SU-DHL-6 (cell line): ENCODE measurements around the gene NDUFA7.

Source experiments
- H2AFZ ChIP-seq: fragments of 200-600 bp; sonication (generic); 2 replicates; pipeline ENCODE4 v1.6.1; 2014; ENCODE audit warnings: low read depth, mild to moderate bottlenecking, moderate library complexity, mixed read lengths, antibody characterized with exemption, low read length; ENCODE audit not compliant: severe bottlenecking
- H3F3A ChIP-seq: fragments of 200-600 bp; shearing (Covaris generic); 2 replicates; pipeline ENCODE4 v1.6.0; 2016; ENCODE audit warnings: antibody characterized with exemption, mild to moderate bottlenecking; ENCODE audit not compliant: insufficient read depth
- H3K27ac ChIP-seq: fragments of 200-600 bp; sonication (generic); 2 replicates; pipeline ENCODE4 v1.5.1; 2016; ENCODE audit warnings: low read depth, mild to moderate bottlenecking, low read length, moderate library complexity, mixed read lengths
- H3K27me3 ChIP-seq: fragments of 200-600 bp; sonication (generic), shearing (Covaris generic); 2 replicates; pipeline ENCODE4 v1.6.0; 2014; ENCODE audit warnings: mild to moderate bottlenecking, low read length
- H3K36me3 ChIP-seq: fragments of 200-600 bp; sonication (generic); 2 replicates; pipeline ENCODE4 v1.6.1; 2014; ENCODE audit warnings: mild to moderate bottlenecking, low read length, mixed read lengths
- H3K4me2 ChIP-seq: fragments of 300-600, 200-600 bp; shearing (Covaris generic), sonication (generic); 2 replicates; pipeline ENCODE4 v1.6.0; 2014; ENCODE audit warnings: low read length, low read depth, mild to moderate bottlenecking; ENCODE audit not compliant: poor library complexity, severe bottlenecking
- H3K4me3 ChIP-seq: fragments of 200-600 bp; sonication (generic); 2 replicates; pipeline ENCODE4 v1.5.1; 2014; ENCODE audit warnings: antibody characterized with exemption, low read length, mild to moderate bottlenecking, mixed read lengths; ENCODE audit not compliant: insufficient read depth, poor library complexity, severe bottlenecking
- H3K79me2 ChIP-seq: fragments of 200-600 bp; sonication (generic); 2 replicates; pipeline ENCODE4 v1.6.1; 2014; ENCODE audit warnings: mild to moderate bottlenecking, low read length, moderate library complexity; ENCODE audit not compliant: insufficient read depth
- H3K9ac ChIP-seq: fragments of 200-600 bp; sonication (generic); 2 replicates; pipeline ENCODE4 v1.7.0; 2014; ENCODE audit warnings: mild to moderate bottlenecking, low read length
- H3K9me2 ChIP-seq: fragments of 200-600 bp; sonication (generic); replicated peaks from 2 replicates; pipeline ENCODE4 v1.6.1; 2014; ENCODE audit warnings: low read length; ENCODE audit not compliant: insufficient read depth
- H3K9me3 ChIP-seq: fragments of 200-600 bp; sonication (generic); 2 replicates; pipeline ENCODE4 v1.6.1; 2014; ENCODE audit warnings: low read length, mixed read lengths; ENCODE audit not compliant: insufficient read depth
- H4K20me1 ChIP-seq: fragments of 200-600 bp; sonication (generic); 2 replicates; pipeline ENCODE4 v1.6.1; 2014; ENCODE audit warnings: low read depth, mild to moderate bottlenecking, antibody characterized with exemption, low read length, moderate library complexity, mixed read lengths
- EZH2phosphoT487 ChIP-seq: fragments of 200-600 bp; sonication (generic), shearing (Covaris generic); conservative IDR thresholded peaks from 2 replicates; pipeline ENCODE4 v1.6.1; 2018; ENCODE audit warnings: mild to moderate bottlenecking, antibody characterized with exemption, low read length, moderate library complexity, mixed read lengths
- TF ChIP-seq, protein P1 (sequence below): fragments of 200-600 bp; sonication (generic); IDR thresholded peaks from one replicate; pipeline ENCODE4 v1.5.1; 2017; ENCODE audit warnings: antibody characterized with exemption, mild to moderate bottlenecking, low read length, moderate library complexity; ENCODE audit not compliant: insufficient read depth, poor library complexity, severe bottlenecking

The NDUFA7 gene

DNA sequence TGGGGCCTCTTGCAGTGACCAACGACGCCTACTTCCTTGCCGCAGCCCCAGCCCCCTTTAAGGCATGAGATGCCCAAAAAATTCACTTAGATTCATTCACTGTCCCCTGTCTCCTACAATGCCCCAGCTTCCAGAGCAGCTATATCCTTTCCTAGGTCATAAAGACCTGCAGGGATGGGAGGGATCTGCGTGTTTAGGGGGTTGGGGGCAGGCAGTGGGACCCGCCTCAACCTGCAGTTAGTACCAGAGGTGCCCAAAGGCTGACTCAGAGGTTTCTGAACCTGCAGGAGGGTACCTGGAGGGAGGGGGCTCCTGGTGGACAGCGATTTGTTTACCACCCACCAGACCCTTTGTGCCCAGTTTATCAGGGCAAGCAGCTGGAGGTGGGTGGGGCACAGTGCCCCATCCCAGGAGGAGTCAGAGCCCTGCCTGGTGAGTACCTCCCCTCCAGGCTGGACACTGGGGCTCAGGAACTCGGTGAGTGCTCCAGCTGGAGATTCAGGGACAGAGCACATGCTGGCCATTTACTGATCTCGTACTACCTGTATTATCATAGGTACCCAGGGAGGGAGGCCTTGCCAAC is 10.2 kb upstream of the NDUFA7 start:
- TF ChIP-seq, protein P1, sequence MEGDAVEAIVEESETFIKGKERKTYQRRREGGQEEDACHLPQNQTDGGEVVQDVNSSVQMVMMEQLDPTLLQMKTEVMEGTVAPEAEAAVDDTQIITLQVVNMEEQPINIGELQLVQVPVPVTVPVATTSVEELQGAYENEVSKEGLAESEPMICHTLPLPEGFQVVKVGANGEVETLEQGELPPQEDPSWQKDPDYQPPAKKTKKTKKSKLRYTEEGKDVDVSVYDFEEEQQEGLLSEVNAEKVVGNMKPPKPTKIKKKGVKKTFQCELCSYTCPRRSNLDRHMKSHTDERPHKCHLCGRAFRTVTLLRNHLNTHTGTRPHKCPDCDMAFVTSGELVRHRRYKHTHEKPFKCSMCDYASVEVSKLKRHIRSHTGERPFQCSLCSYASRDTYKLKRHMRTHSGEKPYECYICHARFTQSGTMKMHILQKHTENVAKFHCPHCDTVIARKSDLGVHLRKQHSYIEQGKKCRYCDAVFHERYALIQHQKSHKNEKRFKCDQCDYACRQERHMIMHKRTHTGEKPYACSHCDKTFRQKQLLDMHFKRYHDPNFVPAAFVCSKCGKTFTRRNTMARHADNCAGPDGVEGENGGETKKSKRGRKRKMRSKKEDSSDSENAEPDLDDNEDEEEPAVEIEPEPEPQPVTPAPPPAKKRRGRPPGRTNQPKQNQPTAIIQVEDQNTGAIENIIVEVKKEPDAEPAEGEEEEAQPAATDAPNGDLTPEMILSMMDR = no peak
- no peak for TF ChIP-seq EZH2phosphoT487
- H3K9me2 ChIP-seq = no peaks in the 10 kb centered on the region
- no peaks in the 10 kb centered on the region for H4K20me1 ChIP-seq
- no peak overlapping the region for H3K9ac ChIP-seq
- no peak overlapping the region for H2AFZ ChIP-seq
- no peaks in the 10 kb centered on the region for H3K36me3 ChIP-seq
- no peak overlapping the region for H3K27ac ChIP-seq
- no peaks in the 10 kb centered on the region for H3K79me2 ChIP-seq
- H3K4me2 ChIP-seq = no peak overlapping the region
- H3K27me3 ChIP-seq = no peaks in the 10 kb centered on the region
- H3K4me3 ChIP-seq = no peak overlapping the region
- H3F3A ChIP-seq = no peaks in the 10 kb centered on the region
- no peaks in the 10 kb centered on the region for H3K9me3 ChIP-seq

GRCh38 chr19:8329996-8330395 is 8.8 kb upstream of the NDUFA7 start:
- Histone ChIP-seq H3K79me2 (no peaks in the 10 kb centered on the region), H3K27ac (no peak overlapping the region), H2AFZ (no peak overlapping the region), H3K9me2 (no peaks in the 10 kb centered on the region), H4K20me1 (no peaks in the 10 kb centered on the region), H3K9me3 (no peaks in the 10 kb centered on the region), H3K27me3 (no peaks in the 10 kb centered on the region), H3K4me3 (no peak overlapping the region), H3F3A (peaks cover under 1% of the 10 kb centered on the region), H3K4me2 (no peak overlapping the region), H3K36me3 (no peaks in the 10 kb centered on the region), H3K9ac (no peak overlapping the region)
- no peak for TF ChIP-seq EZH2phosphoT487
- TF ChIP-seq, protein P1 = no peak

DNA sequence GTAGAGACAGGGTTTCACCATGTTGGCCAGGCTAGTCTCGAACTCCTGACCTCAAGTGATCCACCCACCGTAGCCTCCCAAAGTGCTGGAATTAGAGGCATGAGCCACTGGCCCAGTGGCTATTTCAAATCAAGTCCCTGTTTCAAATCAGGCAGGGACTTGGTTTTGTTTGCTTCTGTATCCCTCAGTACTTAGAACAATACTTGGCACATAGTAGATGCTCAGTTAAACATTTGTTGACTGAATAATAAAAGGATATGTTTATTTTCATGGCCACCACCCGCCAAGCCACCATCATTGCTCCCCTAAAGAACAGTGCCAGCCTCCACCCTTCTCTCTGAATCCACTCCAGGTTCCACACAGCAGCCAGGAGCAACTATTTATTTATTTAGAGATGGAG is 4.3 kb upstream of the NDUFA7 start:
- Histone ChIP-seq H2AFZ (no peak overlapping the region), H3K4me2 (no peak overlapping the region), H3K27me3 (no peaks in the 10 kb centered on the region), H3K27ac (no peak overlapping the region), H3K79me2 (peaks cover 25% of the 10 kb centered on the region), H4K20me1 (peaks cover 9% of the 10 kb centered on the region; the same call in 1 of the 2 replicates), H3K9me2 (no peaks in the 10 kb centered on the region), H3F3A (peaks cover 16% of the 10 kb centered on the region), H3K36me3 (peaks cover 14% of the 10 kb centered on the region; the same call in 1 of the 2 replicates), H3K9me3 (no peaks in the 10 kb centered on the region), H3K9ac (no peak overlapping the region), H3K4me3 (no peak overlapping the region)
- TF ChIP-seq, protein P1 = no peak
- TF ChIP-seq EZH2phosphoT487 = no peak
